HepG2 (cell line): Measurements from ENCODE around the gene UCN3. TPM values are rescaled to one million over a fixed set of nuclear protein-coding genes. Genes with fewer than 3 reads are reported as not detected.

Experiments used
- ASH2L ChIP-seq: fragments of 300-600, 200-600 bp; sonication (generic); IDR thresholded peaks from 2 replicates; pipeline ENCODE4 v1.7.0; 2017; ENCODE audit warnings: low read depth, mild to moderate bottlenecking, moderate library complexity, mixed read lengths, low read length; ENCODE audit not compliant: insufficient read length
- ATF3 ChIP-seq: sonication (generic); formaldehyde crosslinking; IDR thresholded peaks from 2 replicates; pipeline ENCODE4 v1.4.0; 2020; ENCODE audit warnings: missing genetic modification reagents
- BRF2 ChIP-seq: sonication (generic); formaldehyde crosslinking; IDR thresholded peaks from 2 replicates; pipeline ENCODE4 v1.8.1; 2022; ENCODE audit warnings: mild to moderate bottlenecking, missing genetic modification reagents
- CENPT ChIP-seq: sonication (generic); formaldehyde crosslinking; IDR thresholded peaks from 2 replicates; pipeline ENCODE4 v1.8.0; 2022; ENCODE audit warnings: low read depth, mild to moderate bottlenecking, moderate library complexity, missing genetic modification reagents
- CENPX ChIP-seq: sonication (generic); formaldehyde crosslinking; IDR thresholded peaks from 2 replicates; pipeline ENCODE4 v1.9.0; 2021; ENCODE audit warnings: mild to moderate bottlenecking, missing genetic modification reagents, moderate library complexity
- DPF2 ChIP-seq: sonication (generic); formaldehyde crosslinking; IDR thresholded peaks from 2 replicates; pipeline ENCODE4 v1.4.0; 2020; ENCODE audit warnings: mild to moderate bottlenecking, low read depth, missing genetic modification reagents, borderline replicate concordance
- FOSL1 ChIP-seq: sonication (generic); formaldehyde crosslinking; IDR thresholded peaks from 2 replicates; pipeline ENCODE4 v1.9.0; 2021; ENCODE audit warnings: missing genetic modification reagents, borderline replicate concordance
- FOSL2 ChIP-seq: sonication (generic); formaldehyde crosslinking; IDR thresholded peaks from 2 replicates; pipeline ENCODE4 v1.4.0; 2020; ENCODE audit warnings: missing genetic modification reagents
- GABPB1 ChIP-seq: IDR thresholded peaks from 2 replicates; pipeline ENCODE4 v1.6.1; 2016; ENCODE audit warnings: mild to moderate bottlenecking, missing genetic modification reagents, moderate library complexity, missing compliant biosample characterization
- HHEX ChIP-seq: IDR thresholded peaks from 2 replicates; pipeline ENCODE4 v1.6.1; 2016; ENCODE audit warnings: control low read depth
- HIVEP1 ChIP-seq: sonication (generic); formaldehyde crosslinking; IDR thresholded peaks from 2 replicates; pipeline ENCODE4 v1.4.0; 2020; ENCODE audit warnings: mild to moderate bottlenecking, missing genetic modification reagents
- NCOA5 ChIP-seq: sonication (generic); formaldehyde crosslinking; IDR thresholded peaks from 2 replicates; pipeline ENCODE4 v1.4.0; 2020; ENCODE audit warnings: missing genetic modification reagents
- POLR2A ChIP-seq, 2 experiments: IDR thresholded peaks; 2 replicates each; pipeline ENCODE4 v1.6.1; 2011; ENCODE audit warnings: low read depth in 2 of 2, low read length in 2 of 2, mild to moderate bottlenecking in 1 of 2, moderate library complexity in 1 of 2; ENCODE audit not compliant: insufficient read depth in 1 of 2
- SAP130 ChIP-seq: IDR thresholded peaks from 2 replicates; pipeline ENCODE4 v1.6.1; 2016; ENCODE audit warnings: low read depth
- SKIL ChIP-seq: sonication (generic); formaldehyde crosslinking; IDR thresholded peaks from 2 replicates; pipeline ENCODE4 v1.8.0; 2022; ENCODE audit warnings: missing genetic modification reagents, mild to moderate bottlenecking, moderate library complexity, borderline replicate concordance
- TGIF2 ChIP-seq: IDR thresholded peaks from 2 replicates; pipeline ENCODE4 v1.6.1; 2016; ENCODE audit warnings: control low read depth, missing compliant biosample characterization
- YEATS4 ChIP-seq: sonication (generic); formaldehyde crosslinking; IDR thresholded peaks from 2 replicates; pipeline ENCODE4 v1.4.0; 2020; ENCODE audit warnings: missing genetic modification reagents, borderline replicate concordance
- ZNF251 ChIP-seq: sonication (generic); formaldehyde crosslinking; IDR thresholded peaks from 2 replicates; pipeline ENCODE4 v1.9.0; 2021; ENCODE audit warnings: mild to moderate bottlenecking, missing genetic modification reagents
- ZNF563 ChIP-seq: sonication (generic); formaldehyde crosslinking; IDR thresholded peaks from 2 replicates; pipeline ENCODE4 v1.8.0; 2022; ENCODE audit warnings: mild to moderate bottlenecking, moderate library complexity, missing genetic modification reagents
- ZNF580 ChIP-seq: IDR thresholded peaks from 2 replicates; pipeline ENCODE4 v1.6.1; 2016; ENCODE audit warnings: low read depth, borderline replicate concordance
- ZNF609 ChIP-seq: sonication (generic); formaldehyde crosslinking; IDR thresholded peaks from 2 replicates; pipeline ENCODE4 v1.4.0; 2020; ENCODE audit warnings: mild to moderate bottlenecking, missing genetic modification reagents, borderline replicate concordance
- ZSCAN20 ChIP-seq: sonication (generic); formaldehyde crosslinking; IDR thresholded peaks from 2 replicates; pipeline ENCODE4 v1.4.0; 2020; ENCODE audit warnings: missing genetic modification reagents, mild to moderate bottlenecking, borderline replicate concordance
- polyA plus RNA-seq, 8 experiments: library from polyadenylated mRNA; depleted of rRNA in 3 of 8; stranded (reverse) in 7 of 8; unstranded in 1 of 8; fragments of >200 nt; fragmentation: Illumina TruSeq in 4 of 8; extraction: Trizol in 4 of 8; gene quantifications; 2 replicates each; pipeline versions ENCODE4 v1.2.1 to v1.2.3, GENCODE V29; 2011 to 2016; ENCODE audit warnings: low read depth in 4 of 8, missing spikeins in 1 of 8, mixed read lengths in 1 of 8; ENCODE audit not compliant: insufficient read depth in 1 of 8
- total RNA-seq, 5 experiments: library from RNA; depleted of rRNA; stranded (reverse); fragments of >200 nt; fragmentation: Illumina TruSeq; extraction: Trizol; gene quantifications; 2 replicates each; pipeline ENCODE4 v1.2.3, GENCODE V29; 2016; ENCODE audit warnings: low read depth in 1 of 5

The UCN3 gene
- total and polyA plus RNA-seq, 2 of the 13 experiments (the other 11 are each of a cell fraction or from before 2014, with no cell fraction given): not detected

- TF ChIP-seq BRF2 (CRISPR knock-in tag) (no peak), ATF3 (CRISPR knock-in tag) (peak; percentile 42; the same call in 1 of the 2 replicates), ASH2L (peak; percentile 86), TGIF2 (CRISPR knock-in tag) (peak; percentile 99), YEATS4 (CRISPR knock-in tag) (peak; percentile 74), ZNF251 (CRISPR knock-in tag) (no peak), NCOA5 (CRISPR knock-in tag) (no peak), ZNF563 (CRISPR knock-in tag) (0 out of 2 replicates have a peak, but pooled peaks have one; percentile 55), GABPB1 (CRISPR knock-in tag) (peak; percentile 76), CENPX (CRISPR knock-in tag) (no peak), ZNF580 (CRISPR knock-in tag) (no peak), CENPT (CRISPR knock-in tag) (no peak), SAP130 (CRISPR knock-in tag) (peak; percentile 99), FOSL2 (no peak), HHEX (CRISPR knock-in tag) (no peak), FOSL1 (CRISPR knock-in tag) (no peak), HIVEP1 (CRISPR knock-in tag) (0 out of 2 replicates have a peak, but pooled peaks have one; percentile 26), SKIL (CRISPR knock-in tag) (no peak; the same call in 1 of the 2 replicates), ZNF609 (CRISPR knock-in tag) (0 out of 2 replicates have a peak, but pooled peaks have one; percentile 32), DPF2 (CRISPR knock-in tag) (no peak), POLR2A (IDR thresholded peaks at IDR 0.05; ENCODE audit: insufficient read depth in 1 of 2, low read depth in 2 of 2, low read length in 2 of 2) (peak; percentile 32 to 55; a peak in 2 of 4 replicates), ZSCAN20 (CRISPR knock-in tag) (no peak)
These were observed 47.6 kb downstream of the UCN3 start, which contains the start of gene NET1 (continued) for GRCh38 chr10:5412277-5412941.
